ENCODE data around the gene MIEF2. TPM values are rescaled to one million over a fixed set of nuclear protein-coding genes. Genes with fewer than 3 reads are reported as not detected.

Gene MIEF2
- total RNA-seq, 4 donors from 2014 or later = 19.5 to 39.2 (median 27.5) TPM

DNA sequence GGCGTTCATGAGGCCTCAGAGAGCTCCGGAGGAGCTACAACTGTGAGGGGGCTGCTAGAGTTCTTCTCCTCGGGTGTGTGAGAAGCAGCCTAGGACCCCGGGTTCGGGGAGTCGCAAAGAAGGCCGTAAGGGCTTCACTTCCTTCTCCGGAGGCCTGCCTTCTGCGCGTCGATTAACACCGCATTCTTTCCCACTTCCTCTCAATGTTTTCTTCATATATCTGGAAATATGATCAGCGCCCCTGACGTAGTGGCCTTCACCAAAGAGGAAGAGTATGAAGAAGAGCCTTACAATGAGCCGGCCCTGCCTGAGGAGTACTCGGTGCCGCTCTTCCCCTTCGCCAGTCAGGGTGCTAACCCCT, 55.1 kb downstream of the MIEF2 start:
- Histone ChIP-seq H3K36me3 (peaks cover 25% of the 10 kb centered on the region), H3K27me3 (no peaks in the 10 kb centered on the region), H3K9me3 (no peaks in the 10 kb centered on the region), H3K4me1 (peaks cover 77% of the 10 kb centered on the region), H3K27ac (peak overlapping the region; percentile 96), H3K4me3 (peak overlapping the region; percentile 84)
- WGBS = 13% methylated on average over 18 of the region's 18 CpGs
- no peak for DNase-seq (ENCODE audit: low spot score in 2 of 2)
- TF ChIP-seq POLR2AphosphoS5 (IDR thresholded peaks at IDR 0.05) (no peak), POLR2A (IDR thresholded peaks at IDR 0.05) (no peak), EP300 (IDR thresholded peaks at IDR 0.05) (no peak)
- TF ChIP-seq, protein P1, sequence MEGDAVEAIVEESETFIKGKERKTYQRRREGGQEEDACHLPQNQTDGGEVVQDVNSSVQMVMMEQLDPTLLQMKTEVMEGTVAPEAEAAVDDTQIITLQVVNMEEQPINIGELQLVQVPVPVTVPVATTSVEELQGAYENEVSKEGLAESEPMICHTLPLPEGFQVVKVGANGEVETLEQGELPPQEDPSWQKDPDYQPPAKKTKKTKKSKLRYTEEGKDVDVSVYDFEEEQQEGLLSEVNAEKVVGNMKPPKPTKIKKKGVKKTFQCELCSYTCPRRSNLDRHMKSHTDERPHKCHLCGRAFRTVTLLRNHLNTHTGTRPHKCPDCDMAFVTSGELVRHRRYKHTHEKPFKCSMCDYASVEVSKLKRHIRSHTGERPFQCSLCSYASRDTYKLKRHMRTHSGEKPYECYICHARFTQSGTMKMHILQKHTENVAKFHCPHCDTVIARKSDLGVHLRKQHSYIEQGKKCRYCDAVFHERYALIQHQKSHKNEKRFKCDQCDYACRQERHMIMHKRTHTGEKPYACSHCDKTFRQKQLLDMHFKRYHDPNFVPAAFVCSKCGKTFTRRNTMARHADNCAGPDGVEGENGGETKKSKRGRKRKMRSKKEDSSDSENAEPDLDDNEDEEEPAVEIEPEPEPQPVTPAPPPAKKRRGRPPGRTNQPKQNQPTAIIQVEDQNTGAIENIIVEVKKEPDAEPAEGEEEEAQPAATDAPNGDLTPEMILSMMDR (IDR thresholded peaks at IDR 0.05) = no peak

DNA sequence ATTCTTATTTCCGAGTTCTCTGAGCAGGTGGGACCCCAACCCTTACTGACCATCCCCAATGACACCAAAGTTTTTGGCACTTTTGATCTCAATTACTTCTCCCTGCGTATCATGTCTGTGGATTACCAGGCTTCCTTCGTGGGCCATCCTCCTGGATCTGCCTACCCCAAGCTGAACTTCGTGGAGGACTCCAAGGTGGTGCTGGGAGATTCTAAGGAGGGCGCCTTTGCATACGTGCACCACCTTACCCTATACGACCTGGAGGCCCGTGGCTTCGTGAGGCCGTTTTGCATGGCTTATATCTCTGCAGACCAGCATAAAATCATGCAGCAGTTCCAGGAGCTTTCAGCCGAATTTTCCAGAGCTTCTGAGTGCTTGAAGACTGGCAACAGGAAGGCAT, 55.5 kb downstream of the MIEF2 start:
- H3K27ac ChIP-seq = peak overlapping the region; percentile 96
- DNase-seq (ENCODE audit: low spot score in 2 of 2) = no peak
- H3K27me3 ChIP-seq = no peaks in the 10 kb centered on the region
- H3K36me3 ChIP-seq = peaks cover 28% of the 10 kb centered on the region
- TF ChIP-seq EP300 (IDR thresholded peaks at IDR 0.05) (no peak), POLR2A (IDR thresholded peaks at IDR 0.05) (no peak), POLR2AphosphoS5 (IDR thresholded peaks at IDR 0.05) (no peak)
- TF ChIP-seq, protein P1 (IDR thresholded peaks at IDR 0.05) = no peak
- peak overlapping the region; percentile 84 for H3K4me3 ChIP-seq
- no peaks in the 10 kb centered on the region for H3K9me3 ChIP-seq
- WGBS = 66% methylated on average over 11 of the region's 11 CpGs
- H3K4me1 ChIP-seq = peaks cover 81% of the 10 kb centered on the region

Other genes with a start within 250 kb of the MIEF2 start
- gene ATPAF2, start 221.5 kb upstream of the MIEF2 start, total RNA-seq = 10 to 100 TPM; 18.2 to 41.6 (median 24.2) TPM
- gene GID4, start 221.3 kb upstream of the MIEF2 start, total RNA-seq = 10 to 100 TPM; 13.9 to 23.5 (median 17.6) TPM
- 10 to 100 TPM; 34.6 to 44.0 (median 37.9) TPM for gene DRG2, start 172.7 kb upstream of the MIEF2 start, total RNA-seq
- gene MYO15A, start 151.9 kb upstream of the MIEF2 start, total RNA-seq = under 1 TPM; 0.23 to 0.49 (median 0.41) TPM
- 10 to 100 TPM; 67.1 to 92.7 (median 73.2) TPM for gene ALKBH5, start 76.8 kb upstream of the MIEF2 start, total RNA-seq
- 10 to 100 TPM; 27.7 to 37.1 (median 32.8) TPM for gene LLGL1, start 35.0 kb upstream of the MIEF2 start, total RNA-seq
- gene FLII, start 1.9 kb upstream of the MIEF2 start, total RNA-seq = 100 to 1,000 TPM; 254 to 350 (median 291) TPM
- 10 to 100 TPM; 22.9 to 47.2 (median 27.5) TPM for gene TOP3A, start 54.3 kb downstream of the MIEF2 start, total RNA-seq
- 10 to 100 TPM; 16.7 to 25.5 (median 22.4) TPM for gene SMCR8, start 54.6 kb downstream of the MIEF2 start, total RNA-seq
- 10 to 100 TPM; 37.8 to 56.0 (median 49.2) TPM for gene SHMT1, start 102.9 kb downstream of the MIEF2 start, total RNA-seq
- 10 to 100 TPM in 2 of 4 donors, 1 to 10 TPM in 2; 3.7 to 15.6 (median 9.2) TPM for gene EVPLL, start 117.1 kb downstream of the MIEF2 start, total RNA-seq
- under 1 TPM in 1 of 4 donors, not detected in 3; 0.25 TPM for gene LGALS9C, start 216.1 kb downstream of the MIEF2 start, total RNA-seq